ENCODE data around the gene PIK3R6. TPM values are rescaled to one million over a fixed set of nuclear protein-coding genes. Genes with fewer than 3 reads are reported as not detected.

The PIK3R6 gene
- total RNA-seq, 3 donors from 2014 or later, result 0.32 to 1.9 (median 1.7) TPM

GRCh38 chr17:8875436-8875835, 8.0 kb upstream of the PIK3R6 start:
- no peak for DNase-seq
- Histone ChIP-seq H3K4me1 (ENCODE audit: low read depth) (no peaks in the 10 kb centered on the region), H3K9me3 (no peaks in the 10 kb centered on the region), H3K4me3 (no peak overlapping the region), H3K36me3 (ENCODE audit: low read depth) (no peaks in the 10 kb centered on the region)
- no peak for ATAC-seq
- TF ChIP-seq CTCF (IDR thresholded peaks at IDR 0.05), result no peak
- intact Hi-C loops (cut with DNase I, micrococcal nuclease), result no loop called here

DNA sequence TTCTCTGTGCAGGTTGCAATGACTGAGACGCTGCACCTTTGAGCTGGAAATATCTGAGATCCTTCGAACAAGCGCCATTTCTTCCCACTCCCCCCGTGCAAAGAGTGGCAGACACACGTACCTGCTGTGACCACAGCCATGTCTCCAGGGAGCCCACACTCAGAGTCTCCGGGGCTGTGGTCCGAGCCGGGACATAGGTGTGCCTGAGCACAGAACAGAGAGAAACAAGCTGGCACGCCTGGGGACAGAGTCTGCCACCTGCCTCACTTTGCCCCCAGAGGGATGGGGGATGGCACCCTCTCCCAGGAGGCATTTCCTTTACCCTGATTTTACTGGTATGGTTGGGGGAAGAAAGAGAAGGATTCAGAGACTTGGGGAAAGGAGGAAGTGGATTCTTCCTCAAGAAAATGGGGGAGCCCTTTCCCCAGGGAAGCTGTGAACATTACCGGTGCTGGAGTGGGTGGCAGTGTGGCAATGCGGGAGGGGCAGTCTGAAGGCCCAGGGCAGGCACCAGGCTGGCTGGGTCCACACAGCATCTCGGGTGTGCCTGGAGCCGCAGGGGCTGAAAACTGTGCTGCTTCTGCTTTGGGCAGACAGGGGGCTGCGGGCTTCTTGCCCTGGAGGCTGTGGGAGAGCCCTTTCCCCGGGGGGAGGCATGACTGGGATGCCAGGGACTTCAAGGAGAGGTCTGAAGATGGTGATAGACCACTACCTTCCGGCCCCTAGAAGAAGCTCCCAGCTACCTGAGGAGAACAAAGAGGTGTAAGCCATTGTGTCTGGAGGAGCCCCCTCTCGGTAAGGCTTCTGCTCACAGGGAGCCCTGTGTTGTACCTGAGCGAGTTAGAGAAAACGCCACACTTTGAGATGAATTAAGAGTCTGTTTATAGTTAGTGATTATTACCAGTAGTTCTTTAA, 6.6 kb upstream of the PIK3R6 start:
- ATAC-seq, result no peak
- TF ChIP-seq CTCF (IDR thresholded peaks at IDR 0.05), result no peak
- Histone ChIP-seq H3K9me3 (no peaks in the 10 kb centered on the region), H3K36me3 (ENCODE audit: low read depth) (no peaks in the 10 kb centered on the region), H3K4me3 (no peak overlapping the region), H3K4me1 (ENCODE audit: low read depth) (no peaks in the 10 kb centered on the region)
- intact Hi-C loops (cut with DNase I, micrococcal nuclease), result no loop called here
- no peak for DNase-seq

DNA sequence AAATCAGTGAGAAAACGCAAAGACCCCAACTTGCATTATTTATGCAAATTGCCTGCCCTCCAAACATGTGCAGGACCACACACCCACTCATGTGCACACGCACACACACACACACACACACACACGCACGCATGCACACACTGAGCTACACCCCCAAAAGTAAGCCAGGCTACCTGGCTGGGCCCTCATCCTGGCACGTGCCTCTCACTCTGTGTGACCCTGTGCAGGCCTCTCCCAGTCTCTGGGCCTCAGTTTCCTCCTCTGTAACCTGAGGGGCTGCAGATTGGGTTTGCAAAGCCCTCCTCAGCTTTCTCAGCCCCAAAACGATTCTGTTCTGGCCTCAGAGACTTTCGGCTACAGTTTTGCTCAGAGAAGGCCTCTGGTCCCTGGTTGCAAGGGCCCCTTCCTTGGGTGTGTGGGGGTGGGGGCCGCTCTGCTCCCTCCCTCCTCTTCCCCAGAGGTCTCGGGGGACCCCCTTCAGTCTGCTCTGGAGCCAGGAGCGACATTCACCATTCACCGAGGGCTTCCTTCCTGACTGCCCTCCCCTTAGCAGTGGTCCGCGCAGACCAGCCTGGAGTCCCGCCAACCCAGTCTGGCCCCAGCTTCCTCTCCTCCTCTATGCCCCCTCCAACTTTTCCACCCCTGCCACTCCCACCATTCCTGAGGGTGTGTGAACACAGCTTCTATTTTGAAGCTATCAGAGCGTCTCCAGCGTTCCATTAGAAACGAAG, 5.4 kb upstream of the PIK3R6 start:
- Histone ChIP-seq H3K9me3 (no peaks in the 10 kb centered on the region), H3K4me3 (no peak overlapping the region), H3K4me1 (ENCODE audit: low read depth) (no peaks in the 10 kb centered on the region), H3K36me3 (ENCODE audit: low read depth) (no peaks in the 10 kb centered on the region)
- TF ChIP-seq CTCF (IDR thresholded peaks at IDR 0.05), result no peak
- no peak for ATAC-seq
- intact Hi-C loops (cut with DNase I, micrococcal nuclease), result no loop called here
- no peak for DNase-seq

DNA sequence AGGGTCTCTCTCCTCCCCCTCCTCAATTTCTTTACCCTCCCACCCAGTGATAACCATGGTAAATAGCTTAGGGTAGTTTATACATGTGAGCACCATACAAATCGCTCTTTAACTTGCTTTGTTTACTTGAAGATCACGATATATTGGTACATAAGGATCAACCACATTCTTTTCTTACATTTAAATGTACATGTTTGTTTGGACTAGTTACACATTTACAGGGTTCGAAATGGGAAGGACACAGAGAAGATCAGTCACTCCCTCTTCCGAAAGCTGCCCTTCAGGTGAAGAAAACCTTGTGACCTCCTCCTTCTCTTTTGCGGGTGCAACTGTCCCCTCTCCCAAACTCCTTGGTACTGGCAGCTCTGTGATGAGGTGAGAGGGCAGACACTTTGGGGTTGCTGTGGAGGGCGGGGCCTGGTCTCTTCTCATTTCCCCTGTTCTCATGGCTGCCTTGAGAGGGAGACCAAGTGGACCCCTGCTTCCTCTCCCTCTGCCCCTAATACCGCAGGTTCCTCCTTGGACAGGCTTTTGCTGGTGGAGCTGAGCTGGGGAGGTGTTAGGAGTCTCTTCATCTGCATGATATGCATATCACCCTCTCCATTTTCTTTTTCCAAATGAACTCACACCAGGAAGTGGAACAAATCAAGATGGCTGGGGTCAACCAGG, 4.7 kb upstream of the PIK3R6 start:
- Histone ChIP-seq H3K9me3 (no peaks in the 10 kb centered on the region), H3K36me3 (ENCODE audit: low read depth) (no peaks in the 10 kb centered on the region), H3K4me3 (no peak overlapping the region), H3K4me1 (ENCODE audit: low read depth) (no peaks in the 10 kb centered on the region)
- DNase-seq (no peak), ATAC-seq (no peak)
- intact Hi-C loops (cut with DNase I, micrococcal nuclease), result no loop called here
- TF ChIP-seq CTCF (IDR thresholded peaks at IDR 0.05), result no peak

DNA sequence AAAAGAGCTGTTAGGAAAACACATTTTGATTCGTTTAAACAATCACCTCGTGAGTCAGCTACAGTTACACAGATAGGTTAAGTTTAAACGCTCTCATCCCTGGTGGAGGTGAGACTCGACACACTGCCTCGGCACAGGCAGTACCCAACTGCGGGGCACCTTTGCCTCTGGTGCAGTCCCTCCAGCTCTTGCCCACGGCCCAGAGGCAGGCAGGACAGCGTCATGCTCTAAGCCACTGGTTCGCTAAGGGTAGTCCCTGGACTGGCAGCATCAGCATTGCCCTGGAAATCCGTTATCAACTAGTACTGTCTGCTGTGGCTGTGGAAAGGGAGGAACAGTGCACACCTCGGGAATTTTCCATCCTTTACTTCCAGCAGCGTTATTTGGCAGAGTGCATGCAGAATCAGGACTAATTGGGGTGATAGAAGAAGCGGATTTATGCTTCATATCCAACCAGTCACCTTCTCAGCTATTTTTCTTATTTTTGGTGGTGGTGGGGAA, 3.7 kb upstream of the PIK3R6 start:
- no peaks in the 10 kb centered on the region for H3K9me3 ChIP-seq

More for the DNA sequence above, 3.7 kb upstream of the PIK3R6 start:
- Histone ChIP-seq H3K36me3 (ENCODE audit: low read depth) (no peaks in the 10 kb centered on the region), H3K4me3 (no peak overlapping the region), H3K4me1 (ENCODE audit: low read depth) (no peaks in the 10 kb centered on the region)
- DNase-seq (no peak), ATAC-seq (no peak)
- no peak for TF ChIP-seq CTCF (IDR thresholded peaks at IDR 0.05)
- intact Hi-C loops (cut with DNase I, micrococcal nuclease), result no loop called here

Data from mucosa of descending colon (tissue), 3 donors.